ENCODE results near the gene KIAA1217. TPM values are rescaled to one million over a fixed set of nuclear protein-coding genes. Genes with fewer than 3 reads are reported as not detected.

Gene KIAA1217
- total and polyA plus RNA-seq, 2 of the 8 experiments (the other 6 are each of a cell fraction or from before 2014, with no cell fraction given) = 4.5 to 15.6 TPM

GRCh38 chr10:24375510-24375909 is 166.6 kb downstream of the KIAA1217 start:
- H2AFZ ChIP-seq (ENCODE audit: low read length) = no peak overlapping the region
- no peak overlapping the region for H2BK20ac ChIP-seq (ENCODE audit: low read length)
- no peak overlapping the region for H3K18ac ChIP-seq (ENCODE audit: extremely low read depth, low read length)
- no peak overlapping the region for H3K4ac ChIP-seq (replicated peaks; ENCODE audit: insufficient read length, low read depth, low read length)
- no peak overlapping the region for H4K5ac ChIP-seq (ENCODE audit: insufficient read length, low read depth, low read length)
- POLR2A ChIA-PET (ENCODE audit: partially characterized antibody) = no interaction called here
- H3K4me3 ChIP-seq (ENCODE audit: extremely low read depth in 1 of 4, insufficient read depth in 2 of 4, low read depth in 3 of 4, low read length in 4 of 4) = no peak overlapping the region
- H3K9me3 ChIP-seq (ENCODE audit: insufficient read depth in 2 of 2, low read depth in 1 of 2, low read length in 1 of 2) = peaks cover 7 to 11% of the 10 kb centered on the region in 2 experiments; a peak in 3 of 4 replicates
- no peak overlapping the region for H2AK5ac ChIP-seq (ENCODE audit: low read depth, low read length)
- H3K79me2 ChIP-seq (ENCODE audit: control insufficient read depth in 1 of 2, insufficient read depth in 2 of 2, low read length in 2 of 2) = no peaks in the 10 kb centered on the region
- CTCF ChIA-PET (ENCODE audit: partially characterized antibody) = interaction anchor here (0.9 to 1.7 kb wide), 6 partner anchors 8 to 381 kb away, joined by 3 to 5 read pairs (median 4); no protein-coding TSS in a partner anchor
- no peaks in the 10 kb centered on the region; the same call in 1 of the 2 replicates for H3K79me1 ChIP-seq (ENCODE audit: low read depth, low read length)
- no peaks in the 10 kb centered on the region for H3K23me2 ChIP-seq (ENCODE audit: low read depth, low read length)
- no peak overlapping the region for H3K27ac ChIP-seq (ENCODE audit: low read depth, low read length)
- H3K27me3 ChIP-seq (replicated peaks in 1 of 4; ENCODE audit: control insufficient read depth in 3 of 4, extremely low read depth in 1 of 4, insufficient read depth in 3 of 4, low read length in 3 of 4) = no peaks in the 10 kb centered on the region
- H4K91ac ChIP-seq (replicated peaks; ENCODE audit: insufficient read length, low read length) = no peak overlapping the region
- no peak overlapping the region for H3K23ac ChIP-seq (ENCODE audit: insufficient read length)
- WGBS, 2 experiments (ENCODE audit: extremely low coverage in 1 of 2, insufficient coverage in 1 of 2, insufficient read length in 1 of 2, insufficient replicate concordance in 2 of 2, low coverage in 1 of 2, low lambda C conversion rate in 2 of 2, missing lambda C conversion rate in 1 of 2) = 85% methylated on average over 4 of the region's 4 CpGs; no CpG with 5 or more reads in 1 of the 2 experiments
- no peak overlapping the region for H2BK5ac ChIP-seq (ENCODE audit: low read depth, low read length)
- H2BK15ac ChIP-seq (ENCODE audit: low read length) = no peak overlapping the region
- H2BK120ac ChIP-seq (replicated peaks; ENCODE audit: low read depth, low read length) = no peak overlapping the region
- no peak overlapping the region; a peak in 1 of 7 replicates for H3K9ac ChIP-seq (replicated peaks in 1 of 4; ENCODE audit: extremely low read depth in 1 of 4, low read depth in 3 of 4, low read length in 3 of 4)
- H3K4me1 ChIP-seq (replicated peaks in 1 of 4; ENCODE audit: control insufficient read depth in 3 of 4, insufficient read depth in 4 of 4, low read length in 3 of 4) = peaks cover 0 to 7% (median 2%) of the 10 kb centered on the region in 4 experiments; a peak in 2 of 7 replicates
- H3K36me3 ChIP-seq (ENCODE audit: control insufficient read depth in 2 of 4, insufficient read depth in 4 of 4, low read length in 3 of 4) = 0 out of 8 replicates have a peak, but pooled peaks cover 0 to 2% (median 0%) of the 10 kb centered on the region in 4 experiments
- H2BK12ac ChIP-seq (ENCODE audit: low read depth, low read length) = no peak overlapping the region
- H4K8ac ChIP-seq (ENCODE audit: extremely low read depth, insufficient read depth, low read length) = no peak overlapping the region
- no peak overlapping the region for H3K56ac ChIP-seq (replicated peaks; ENCODE audit: insufficient read length, low read depth, low read length)
- H3K14ac ChIP-seq (ENCODE audit: insufficient read length) = no peak overlapping the region
- no peak overlapping the region for H3K4me2 ChIP-seq (ENCODE audit: insufficient read depth in 1 of 2, low read depth in 2 of 2, low read length in 2 of 2)
- no peaks in the 10 kb centered on the region for H4K20me1 ChIP-seq (replicated peaks in 1 of 2; ENCODE audit: control insufficient read depth in 1 of 2, insufficient read depth in 2 of 2, low read length in 2 of 2)
- no peak for FAIRE-seq
- DNase-seq (ENCODE audit: low read depth in 1 of 2, low spot score in 2 of 2) = no peak
- TF ChIP-seq CTCF (IDR thresholded peaks at IDR 0.05; ENCODE audit: control extremely low read depth in 1 of 3, insufficient read depth in 1 of 3, low read depth in 1 of 3, low read length in 3 of 3) (no peak), TAF7 (optimal IDR thresholded peaks at IDR 0.05; ENCODE audit: borderline replicate concordance, low read depth, low read length) (no peak), BCL11A (IDR thresholded peaks at IDR 0.05; ENCODE audit: low read depth in 2 of 2, low read length in 2 of 2) (no peak), USF2 (IDR thresholded peaks at IDR 0.05; ENCODE audit: low read length) (no peak), ATF2 (IDR thresholded peaks at IDR 0.05; ENCODE audit: low read length) (no peak), MAFK (IDR thresholded peaks at IDR 0.05; ENCODE audit: low read depth, low read length) (no peak), TCF12 (IDR thresholded peaks at IDR 0.05; ENCODE audit: low read depth, low read length) (no peak), NANOG (IDR thresholded peaks at IDR 0.05; ENCODE audit: insufficient read depth, low read depth, low read length, poor library complexity, severe bottlenecking) (no peak)

All from H1 (cell line).